Hematopoietic multipotent progenitor cell treated with erythropoietin and hydrocortisone succinate and interleukin-3 and kit ligand, for 4 days (in vitro differentiated cells): ENCODE measurements around the gene DCAF10.
A peak's percentile ranks its signal among the peaks of the same experiment; 100 is the strongest.
"Not testable (repeated sequence)": the region's sequence is repeated elsewhere in the genome, so short reads cannot be mapped to it uniquely, and the experiment has no call there.

Source experiments
- DNase-seq: peaks from one replicate; pipeline ENCODE4 v3.0.0-alpha.2; 2015

Gene DCAF10

GRCh38 chr9:37800631-37801286 is at the start of gene DCAF10:
DCAF10 (plus strand) TSS chr9:37800797; CDS start chr9:37800867, 70 bp downstream.
- peak; percentile 91 for DNase-seq

GRCh38 chr9:37751186-37751585 is 49.4 kb upstream of the DCAF10 start:
- DNase-seq = no peak

- DNase-seq = not testable (repeated sequence)
Observed at GRCh38 chr9:37751704-37752103, 48.9 kb upstream of the DCAF10 start.

- DNase-seq = not testable (repeated sequence)
Observed at GRCh38 chr9:37752112-37752511, 48.5 kb upstream of the DCAF10 start.

- no peak for DNase-seq
Observed at GRCh38 chr9:37752642-37753488, 47.7 kb upstream of the DCAF10 start.

- DNase-seq = peak; percentile 93
Observed at GRCh38 chr9:37753489-37754190, 47.0 kb upstream of the DCAF10 start, which contains the start of gene TRMT10B. TRMT10B (plus strand) TSS chr9:37753805; CDS start chr9:37761932, 8,127 bp downstream.

GRCh38 chr9:37758747-37759146 is 41.9 kb upstream of the DCAF10 start:
- DNase-seq = no peak

- no peak for DNase-seq
Observed at GRCh38 chr9:37760416-37761161, 40.0 kb upstream of the DCAF10 start.

GRCh38 chr9:37761511-37761910 is 39.1 kb upstream of the DCAF10 start:
- no peak for DNase-seq

- DNase-seq = not testable (repeated sequence)
Observed at GRCh38 chr9:37765263-37765662, 35.3 kb upstream of the DCAF10 start.

GRCh38 chr9:37769306-37769705 is 31.3 kb upstream of the DCAF10 start:
- peak; percentile 44 for DNase-seq

- DNase-seq = no peak
Observed at GRCh38 chr9:37769995-37770394, 30.6 kb upstream of the DCAF10 start.

- DNase-seq = no peak
Observed at GRCh38 chr9:37775216-37775919, 25.2 kb upstream of the DCAF10 start.

GRCh38 chr9:37776328-37776727 is 24.3 kb upstream of the DCAF10 start:
- DNase-seq = no peak

GRCh38 chr9:37778534-37778933 is 22.1 kb upstream of the DCAF10 start:
- no peak for DNase-seq

GRCh38 chr9:37784291-37784615 is 16.3 kb upstream of the DCAF10 start:
- DNase-seq = no peak

GRCh38 chr9:37784616-37785483 is 15.7 kb upstream of the DCAF10 start, which contains the start of gene EXOSC3:
EXOSC3 (minus strand) TSS chr9:37785064; CDS start chr9:37785044, 20 bp downstream.
- peak; percentile 98 for DNase-seq

GRCh38 chr9:37787059-37787458 is 13.5 kb upstream of the DCAF10 start:
- DNase-seq = no peak

- DNase-seq = no peak
Observed at GRCh38 chr9:37788332-37788731, 12.3 kb upstream of the DCAF10 start.

GRCh38 chr9:37790096-37790495 is 10.5 kb upstream of the DCAF10 start:
- no peak for DNase-seq

GRCh38 chr9:37792122-37792521 is 8.5 kb upstream of the DCAF10 start:
- DNase-seq = no peak
